Sigmoid colon (tissue), 7 donors: Measurements from ENCODE around the gene MEF2B. TPM values are rescaled to one million over a fixed set of nuclear protein-coding genes. Genes with fewer than 3 reads are reported as not detected.

Experiments
- DNase-seq: peaks from one replicate; pipeline ENCODE4 v3.0.0-alpha.2; 2019
- H3K27ac ChIP-seq, 4 donors: fragments of 200-600 bp; sonication (generic); one replicate each; pipeline ENCODE4 v1.5.1; 2016 to 2019; ENCODE audit warnings: mild to moderate bottlenecking in 1 of 4
- H3K27me3 ChIP-seq, 3 donors: fragments of 200-600 bp; sonication (generic); one replicate each; pipeline ENCODE4 v1.5.1; 2019; ENCODE audit warnings: mild to moderate bottlenecking in 1 of 3
- H3K36me3 ChIP-seq, 4 donors: fragments of 200-600 bp; sonication (generic); one replicate each; pipeline ENCODE4 v1.5.1; 2016 to 2019
- H3K4me1 ChIP-seq, 4 donors: fragments of 200-600 bp; sonication (generic); one replicate each; pipeline ENCODE4 v1.5.1; 2017 to 2019
- H3K4me3 ChIP-seq, 4 donors: fragments of 200-600 bp; sonication (generic); one replicate each; pipeline ENCODE4 v1.5.1; 2017 to 2019; ENCODE audit warnings: mild to moderate bottlenecking in 2 of 4, moderate library complexity in 1 of 4
- H3K9me3 ChIP-seq, 4 donors: fragments of 200-600 bp in 3 of 4; sonication (generic) in 3 of 4; one replicate each; pipeline versions ENCODE4 v1.5.1 to v1.6.1; 2013 to 2019
- CTCF ChIP-seq, 4 experiments: fragments of 450-650 bp in 3 of 4; fragments of 200-600 bp in 1 of 4; IDR thresholded peaks; one replicate each; pipeline ENCODE4 v1.5.1; 2016 to 2019; ENCODE audit warnings: antibody characterized with exemption in 4 of 4, mild to moderate bottlenecking in 3 of 4, moderate library complexity in 2 of 4
- EP300 ChIP-seq, 4 donors: sonication (generic); formaldehyde crosslinking; IDR thresholded peaks; one replicate each; pipeline ENCODE4 v1.6.1; 2017; ENCODE audit warnings: antibody characterized with exemption in 4 of 4
- POLR2A ChIP-seq, 2 donors: fragments of 450-650 bp; IDR thresholded peaks; one replicate each; pipeline ENCODE4 v1.6.1; 2016; ENCODE audit warnings: antibody characterized with exemption in 2 of 2, mild to moderate bottlenecking in 2 of 2, moderate library complexity in 2 of 2
- POLR2AphosphoS5 ChIP-seq, 4 donors: sonication (generic); formaldehyde crosslinking; IDR thresholded peaks; one replicate each; pipeline ENCODE4 v1.6.1; 2017; ENCODE audit warnings: antibody characterized with exemption in 4 of 4
- WGBS, 2 donors: extraction: QIAGEN DNeasy Blood & Tissue Kit; methylation state at CpG; one replicate each; pipeline ENCODE4 v1.1.7; 2013; 5-methylcytosine and 5-hydroxymethylcytosine counted together
- intact Hi-C: fragments of 100-400 bp; cut with DNase I; formaldehyde crosslinking; loops from one replicate; pipeline ENCODE4 v1.15.1; 2023
- polyA plus RNA-seq, 3 donors: library from polyadenylated mRNA; stranded (reverse); fragments of 200-250 nt; gene quantifications; one replicate each; pipeline ENCODE4 v1.2.3, GENCODE V29; 2013
- total RNA-seq, 4 donors: library from RNA; depleted of rRNA; stranded (reverse); fragments of >200 nt; gene quantifications; one replicate each; pipeline ENCODE4 v1.1.0, GENCODE V29; 2016
- donor health status: healthy with polysubstance abuse.
- donor health status: Bipolar disorder and iron deficiency.
- donor health status: healthy.

The MEF2B gene
- total RNA-seq: not detected
- polyA plus RNA-seq: 1 to 10 TPM in 1 of 3 donors, not detected in 2; 2.2 TPM

- 12 to 18% methylated on average over 56 of the region's 56 CpGs for WGBS, 2 donors
- no peak for DNase-seq
- intact Hi-C loops: no loop called here
Observed at GRCh38 chr19:19170053-19170872, at the start of gene MEF2B. Gene MEF2B, minus strand, starts transcription at chr19:19170263. Its CDS starts 19,528 bp downstream, at chr19:19150735.

GRCh38 chr19:19218911-19219310 lies 48.8 kb upstream of the MEF2B start:
- H3K4me1 ChIP-seq: no peaks in the 10 kb centered on the region
- no peaks in the 10 kb centered on the region for H3K36me3 ChIP-seq
- H3K4me3 ChIP-seq: no peak overlapping the region
- H3K27ac ChIP-seq: no peak overlapping the region
- no peak for TF ChIP-seq POLR2A (IDR thresholded peaks at IDR 0.05)
- no peak for TF ChIP-seq EP300 (IDR thresholded peaks at IDR 0.05)
- no peak for TF ChIP-seq POLR2AphosphoS5 (IDR thresholded peaks at IDR 0.05)
- TF ChIP-seq CTCF (IDR thresholded peaks at IDR 0.05): no peak
- H3K9me3 ChIP-seq: no peaks in the 10 kb centered on the region
- 86 to 89% methylated on average over 21 of the region's 21 CpGs for WGBS, 2 donors
- peaks cover 0 to 48% (median 17%) of the 10 kb centered on the region in 3 donors for H3K27me3 ChIP-seq
- intact Hi-C loops: no loop called here
- no peak for DNase-seq

More at GRCh38 chr19:19170053-19170872, at the start of gene MEF2B:
- TF ChIP-seq POLR2A (IDR thresholded peaks at IDR 0.05) (no peak), POLR2AphosphoS5 (IDR thresholded peaks at IDR 0.05) (peak in 1 of 4 donors; percentile 5)
- Histone ChIP-seq H3K9me3 (no peaks in the 10 kb centered on the region), H3K4me1 (peaks cover 0 to 11% (median 10%) of the 10 kb centered on the region in 4 donors), H3K4me3 (peak within 1 kb of the TSS in 2 of 4 donors; percentile 22 to 23), H3K27ac (no peak within 1 kb of the TSS), H3K27me3 (peaks cover 0 to 23% (median 13%) of the 10 kb centered on the region in 3 donors), H3K36me3 (no peaks in the 10 kb centered on the region)

GRCh38 chr19:19217099-19217498 lies 47.0 kb upstream of the MEF2B start:
- intact Hi-C loops: no loop called here
- WGBS, 2 donors: 55 to 64% methylated on average over 4 of the region's 4 CpGs
- Histone ChIP-seq H3K9me3 (no peaks in the 10 kb centered on the region), H3K4me1 (no peaks in the 10 kb centered on the region), H3K4me3 (no peak overlapping the region), H3K27ac (no peak overlapping the region), H3K27me3 (peaks cover 4 to 51% (median 33%) of the 10 kb centered on the region in 3 donors), H3K36me3 (no peaks in the 10 kb centered on the region)
- TF ChIP-seq CTCF (IDR thresholded peaks at IDR 0.05) (no peak), POLR2A (IDR thresholded peaks at IDR 0.05) (no peak), EP300 (IDR thresholded peaks at IDR 0.05) (no peak), POLR2AphosphoS5 (IDR thresholded peaks at IDR 0.05) (no peak)
- no peak for DNase-seq

- Histone ChIP-seq H3K27me3 (peaks cover 12 to 61% (median 43%) of the 10 kb centered on the region in 3 donors), H3K4me3 (no peak overlapping the region), H3K36me3 (no peaks in the 10 kb centered on the region), H3K27ac (no peak overlapping the region), H3K4me1 (no peaks in the 10 kb centered on the region), H3K9me3 (no peaks in the 10 kb centered on the region)
- 78 to 79% methylated on average over 4 of the region's 4 CpGs for WGBS, 2 donors
- no peak for DNase-seq
- TF ChIP-seq EP300 (IDR thresholded peaks at IDR 0.05): no peak
- no peak for TF ChIP-seq CTCF (IDR thresholded peaks at IDR 0.05)
- no peak for TF ChIP-seq POLR2AphosphoS5 (IDR thresholded peaks at IDR 0.05)
- TF ChIP-seq POLR2A (IDR thresholded peaks at IDR 0.05): no peak
- intact Hi-C loops: no loop called here
Observed at GRCh38 chr19:19215792-19216191, 45.7 kb upstream of the MEF2B start.

- no peaks in the 10 kb centered on the region for H3K9me3 ChIP-seq
- TF ChIP-seq POLR2A (IDR thresholded peaks at IDR 0.05) (no peak), EP300 (IDR thresholded peaks at IDR 0.05) (no peak), CTCF (IDR thresholded peaks at IDR 0.05) (no peak), POLR2AphosphoS5 (IDR thresholded peaks at IDR 0.05) (no peak)
- H3K27ac ChIP-seq: no peak overlapping the region
- 5 to 7% methylated on average over 8 of the region's 8 CpGs for WGBS, 2 donors
- intact Hi-C loops: no loop called here
- DNase-seq: no peak
- peaks cover 12 to 66% (median 43%) of the 10 kb centered on the region in 3 donors for H3K27me3 ChIP-seq
- H3K4me3 ChIP-seq: no peak overlapping the region
- H3K36me3 ChIP-seq: no peaks in the 10 kb centered on the region
- no peaks in the 10 kb centered on the region for H3K4me1 ChIP-seq
Observed at GRCh38 chr19:19214892-19215291, 44.8 kb upstream of the MEF2B start.
